Measurements from ENCODE around the gene SLC39A7.

Gene SLC39A7

DNA sequence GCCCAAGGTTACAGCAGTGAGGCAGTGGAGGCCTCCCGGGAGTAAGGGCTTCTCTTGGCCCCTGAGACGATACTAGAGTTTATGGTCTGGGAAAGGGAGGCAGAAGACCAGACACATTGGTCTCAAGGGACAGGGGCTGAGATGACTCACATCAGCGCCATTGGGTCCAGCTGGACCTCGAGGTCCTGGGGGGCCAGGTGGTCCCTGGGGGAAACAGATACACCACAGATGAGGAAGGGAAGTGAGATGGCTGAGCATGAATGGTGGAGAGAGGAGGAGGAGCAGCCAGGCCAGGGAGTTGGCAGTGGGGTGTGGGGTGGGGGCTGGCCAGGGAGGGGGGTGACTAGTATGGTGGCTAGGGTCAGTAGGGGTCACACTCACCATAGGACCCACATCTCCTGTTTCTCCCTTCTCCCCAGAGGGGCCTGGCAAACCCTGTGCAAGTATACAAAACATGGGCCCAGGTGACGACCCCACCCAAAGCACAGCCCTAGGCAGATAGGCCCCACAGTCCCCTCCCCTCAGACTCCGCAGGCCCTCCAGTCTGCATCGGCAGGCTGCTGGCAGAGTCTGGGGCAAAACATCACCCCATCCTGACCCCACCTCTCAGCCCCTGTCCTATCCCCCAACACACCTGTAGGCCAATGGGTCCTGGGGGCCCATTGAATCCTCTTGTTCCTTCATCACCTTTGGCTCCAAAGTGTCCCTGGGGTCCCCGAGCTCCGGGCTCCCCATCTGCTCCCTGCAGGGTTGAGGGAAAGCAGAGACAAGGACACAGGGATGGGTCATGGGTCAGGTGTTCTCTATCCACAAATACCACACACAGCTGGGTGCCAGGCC is 30.3 kb upstream of the SLC39A7 start:
- DNase-seq, result no peak

DNA sequence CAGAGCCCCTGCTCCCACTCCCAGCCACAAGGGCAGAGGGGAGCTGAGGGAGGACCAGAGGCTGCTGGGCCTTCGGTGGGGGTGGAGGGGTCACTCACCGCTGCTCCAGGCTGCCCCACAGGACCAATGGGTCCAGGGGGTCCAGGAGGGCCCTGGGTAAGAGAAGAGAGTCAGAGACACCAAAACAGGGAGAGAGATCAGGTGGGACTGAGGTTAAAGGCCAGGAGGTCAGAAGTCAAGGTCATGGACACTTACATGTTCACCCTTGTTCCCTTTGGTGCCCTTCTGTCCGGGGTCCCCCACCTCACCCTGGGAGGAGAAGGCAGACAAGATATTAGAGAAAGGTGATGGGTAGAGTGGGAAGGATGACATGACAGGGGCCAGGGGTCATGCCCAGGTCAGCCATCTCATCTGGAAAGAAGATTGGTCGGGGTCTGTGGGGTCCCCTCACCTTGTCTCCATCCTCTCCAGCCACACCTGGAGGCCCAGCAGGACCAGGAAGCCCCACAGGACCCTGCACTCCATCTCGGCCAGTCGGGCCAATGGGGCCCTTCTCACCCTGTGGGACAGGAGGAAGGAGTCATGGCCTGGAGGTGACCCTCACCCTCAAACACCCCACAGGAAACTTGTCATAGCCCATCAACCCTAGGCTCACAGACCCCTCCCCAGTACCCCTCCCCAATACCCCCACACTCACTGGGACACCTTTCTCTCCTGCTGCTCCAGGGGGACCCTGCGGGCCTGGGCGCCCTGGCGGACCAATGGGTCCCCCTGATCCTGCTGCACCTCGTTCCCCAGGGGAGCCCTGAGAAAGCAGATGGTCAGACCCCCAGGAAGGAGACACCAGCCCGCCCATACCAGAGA is 29.4 kb upstream of the SLC39A7 start:
- no peak for DNase-seq

DNA sequence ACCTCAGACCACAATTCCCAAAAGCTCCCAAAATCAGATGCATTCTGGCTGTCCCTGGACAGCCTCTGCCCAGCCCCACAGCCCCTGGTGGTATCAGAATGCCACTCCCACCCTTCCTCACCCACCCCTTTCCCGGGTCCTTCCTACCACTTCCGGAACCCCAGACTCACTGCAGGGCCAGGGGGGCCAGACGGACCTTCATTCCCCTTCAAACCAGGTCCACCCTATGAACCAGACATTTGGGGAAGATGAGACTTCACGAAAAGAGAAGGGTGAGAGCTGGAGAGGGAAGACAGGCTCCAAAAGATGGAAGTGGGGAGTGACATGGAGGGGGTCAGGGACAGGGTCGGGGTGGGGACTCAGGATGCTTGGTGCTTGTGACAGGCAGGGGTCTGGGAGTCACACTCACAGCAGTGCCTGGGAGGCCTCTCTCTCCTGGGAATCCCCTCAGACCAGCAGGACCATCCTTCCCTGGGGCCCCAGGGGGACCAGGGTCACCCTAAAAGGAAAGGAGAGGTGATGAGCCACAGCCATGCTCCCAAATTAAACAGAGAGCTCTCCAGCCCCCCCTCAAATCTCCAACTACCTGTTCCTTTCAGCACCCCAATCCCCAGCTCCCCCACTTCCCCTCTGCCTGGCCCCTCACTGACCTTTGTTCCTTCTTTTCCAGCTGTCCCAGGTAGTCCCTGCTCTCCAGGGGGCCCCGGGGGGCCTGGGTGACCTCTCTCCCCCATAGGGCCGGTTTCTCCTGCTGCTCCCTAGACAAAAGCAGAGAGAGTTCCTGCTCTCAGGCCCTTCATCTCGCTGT is 28.6 kb upstream of the SLC39A7 start:
- DNase-seq, result no peak

DNA sequence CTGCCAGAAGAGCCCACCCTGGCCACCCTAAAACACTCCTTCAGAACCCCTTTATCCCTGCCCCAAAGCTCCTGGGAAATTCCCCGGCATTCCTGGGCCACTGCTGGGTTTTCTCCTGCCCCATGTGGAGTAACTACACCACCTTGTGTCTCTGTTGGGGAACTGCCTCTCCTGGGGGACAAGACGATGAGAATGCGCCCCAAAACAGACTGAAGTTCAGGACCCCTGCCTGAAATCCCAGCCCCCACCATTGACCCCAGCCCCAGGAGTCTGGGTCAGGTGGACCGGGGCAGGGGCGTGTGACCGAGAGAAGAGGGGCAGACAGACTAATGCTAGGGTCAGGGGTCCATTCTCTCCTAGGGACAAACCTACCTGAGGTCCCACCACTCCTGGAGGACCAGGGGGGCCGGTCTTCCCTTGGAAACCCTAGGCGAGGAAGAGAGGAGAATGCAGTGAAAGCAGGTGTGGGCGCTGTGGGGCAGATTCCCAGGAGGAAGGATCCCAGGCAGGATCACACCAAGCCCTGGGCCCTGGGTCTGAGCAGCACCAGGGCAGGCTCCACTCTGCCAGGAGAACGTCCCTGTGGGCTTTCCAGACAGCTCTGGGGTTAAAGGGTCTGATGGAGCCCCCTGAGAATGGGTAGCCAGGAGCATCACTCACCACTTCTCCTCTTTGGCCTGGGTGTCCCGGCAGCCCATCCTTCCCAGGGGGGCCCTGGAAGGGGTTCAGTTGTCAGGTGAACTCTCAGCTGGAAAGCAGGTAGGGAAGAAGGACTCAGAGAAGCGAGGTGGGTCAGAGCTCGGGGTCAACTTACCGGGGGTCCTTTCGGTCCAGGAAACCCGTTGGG is 27.8 kb upstream of the SLC39A7 start:
- peak; percentile 13 for DNase-seq

DNA sequence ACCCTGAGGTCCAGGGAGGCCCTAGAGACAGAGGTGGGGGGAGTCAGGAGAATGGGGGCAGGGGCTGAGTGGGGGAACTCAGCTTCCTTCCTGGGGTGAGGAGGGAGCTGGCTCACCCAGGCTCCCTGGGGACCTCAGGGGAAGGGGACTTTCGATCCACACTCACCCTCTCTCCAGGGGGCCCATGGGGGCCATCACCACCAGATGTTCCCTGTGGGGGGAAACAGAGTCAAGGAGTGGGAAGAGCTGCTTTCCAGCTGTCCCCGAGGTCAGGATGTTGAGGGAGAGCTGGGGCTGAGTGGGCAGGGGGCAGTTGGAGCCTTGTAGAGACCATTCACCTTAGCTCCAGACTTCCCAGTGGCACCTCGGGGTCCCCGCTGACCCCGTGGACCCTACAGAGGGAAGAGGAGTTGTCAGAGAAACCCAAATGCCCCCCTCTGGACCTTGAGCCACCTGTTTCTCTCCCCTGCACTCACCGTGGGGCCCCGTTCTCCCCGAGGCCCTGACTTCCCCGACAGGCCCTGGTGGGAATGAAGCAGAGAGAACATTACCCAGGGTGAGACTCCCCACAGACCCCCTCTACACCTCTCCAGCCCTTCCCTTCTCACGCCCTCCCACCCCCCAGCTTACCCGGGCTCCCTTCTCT is 27.0 kb upstream of the SLC39A7 start:
- no peak for DNase-seq

DNA sequence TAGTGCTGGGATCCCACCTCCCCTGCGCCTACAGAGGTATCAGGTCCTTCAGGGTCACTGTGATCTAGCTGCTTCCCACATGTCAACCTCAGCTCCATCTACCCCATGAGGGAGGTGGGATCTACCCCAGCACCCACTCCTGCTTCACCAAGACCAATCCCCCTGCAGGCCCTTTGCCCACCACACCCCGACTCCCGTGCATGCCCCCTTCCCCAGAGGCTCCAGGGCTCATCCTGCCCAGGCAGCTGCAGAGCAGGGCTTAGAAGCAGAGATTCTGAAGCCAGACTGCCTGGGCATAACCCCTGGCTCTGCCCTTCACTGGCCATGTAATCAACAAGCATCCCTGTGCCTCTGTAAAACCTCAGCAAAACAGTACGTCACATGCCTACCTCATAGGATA is 25.9 kb upstream of the SLC39A7 start:
- no peak for DNase-seq

DNA sequence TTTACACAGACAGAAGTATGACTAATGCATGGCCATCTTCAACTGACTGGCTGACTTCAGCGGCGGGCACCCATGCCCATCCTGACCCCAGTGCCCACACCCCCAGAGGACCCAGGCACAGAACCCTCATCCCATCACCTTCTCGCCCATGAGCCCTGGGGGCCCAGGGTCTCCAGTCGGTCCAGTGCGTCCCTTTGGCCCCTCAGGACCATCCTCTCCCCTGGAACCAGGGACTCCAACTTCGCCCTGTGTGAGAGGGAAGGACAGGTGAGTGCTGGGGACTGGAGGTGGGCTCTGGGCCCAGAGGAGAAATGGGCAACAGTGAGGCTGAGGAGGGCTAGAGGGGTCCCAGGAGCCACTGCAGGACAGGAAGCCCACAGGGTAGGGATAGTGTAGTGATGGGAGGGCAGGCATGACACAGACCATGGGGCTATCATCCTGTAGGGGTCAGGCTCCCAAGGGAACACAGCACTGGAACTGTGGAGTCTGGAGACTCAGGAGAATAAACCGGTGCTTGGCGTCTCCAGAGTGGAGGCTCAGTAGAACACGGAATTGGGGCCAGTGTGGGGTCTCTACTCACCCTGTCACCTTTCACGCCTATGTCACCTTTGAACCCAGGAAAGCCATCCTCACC is 25.1 kb upstream of the SLC39A7 start:
- DNase-seq, result no peak

DNA sequence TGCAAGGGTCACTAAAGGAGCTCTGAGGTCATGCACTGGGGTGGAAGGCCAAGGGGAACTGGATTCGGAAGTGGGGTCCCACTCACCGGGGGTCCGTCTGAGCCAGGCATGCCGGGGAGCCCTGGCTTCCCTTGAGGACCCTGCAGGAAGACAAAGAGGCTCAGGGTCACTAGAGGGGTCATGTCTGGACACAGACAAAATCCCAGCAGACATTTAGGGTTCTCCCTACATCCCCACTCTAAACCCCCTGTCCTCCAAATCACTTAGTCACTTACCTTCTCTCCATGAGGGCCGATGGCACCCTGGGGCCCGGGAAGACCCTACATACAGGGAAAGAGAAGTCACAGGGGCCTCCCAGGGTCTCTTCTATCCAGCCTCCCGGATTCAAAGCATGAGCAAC is 23.8 kb upstream of the SLC39A7 start:
- DNase-seq, result no peak

DNA sequence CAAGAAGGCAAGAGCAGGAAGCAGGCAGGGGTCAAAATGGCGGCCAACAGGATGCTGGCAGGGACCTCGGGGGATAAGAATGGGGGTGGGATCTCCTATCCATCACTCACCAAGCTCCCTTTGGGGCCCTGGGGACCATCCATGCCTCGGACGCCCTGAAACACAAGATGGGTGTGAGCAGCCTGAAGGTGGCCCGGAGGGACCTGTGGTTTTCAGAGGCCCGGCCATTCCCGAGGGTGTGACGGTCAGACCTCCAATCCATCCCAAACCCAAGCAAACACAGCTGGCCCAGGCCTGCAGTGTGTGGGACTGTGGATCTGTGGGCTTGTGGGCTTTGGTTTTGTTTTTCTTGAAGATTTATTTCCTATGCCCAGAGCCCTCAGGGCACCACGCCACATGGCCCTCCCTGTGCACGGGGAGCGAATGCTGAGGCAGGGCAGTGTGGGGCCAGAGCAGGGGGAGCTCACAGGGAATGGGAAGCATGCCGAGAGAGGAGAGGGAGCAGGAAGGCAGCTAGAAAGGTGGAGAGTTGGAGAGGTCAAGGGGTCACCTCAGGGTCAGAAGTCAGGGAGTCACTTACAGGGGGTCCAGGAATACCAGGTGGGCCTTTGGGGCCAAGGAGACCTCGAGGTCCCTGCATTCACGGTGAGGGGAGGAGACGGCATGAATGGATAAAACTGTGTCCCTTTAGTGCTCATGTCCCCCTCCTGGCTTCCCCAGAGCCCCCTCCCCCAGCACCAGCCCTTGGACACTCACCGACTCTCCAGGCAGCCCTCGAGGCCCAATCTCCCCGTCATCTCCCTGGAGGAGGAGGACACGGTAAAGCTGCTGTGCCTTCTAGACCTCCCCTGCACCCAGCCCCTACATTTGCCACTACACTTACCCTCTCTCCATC is 22.9 kb upstream of the SLC39A7 start:
- peak; percentile 11 for DNase-seq

DNA sequence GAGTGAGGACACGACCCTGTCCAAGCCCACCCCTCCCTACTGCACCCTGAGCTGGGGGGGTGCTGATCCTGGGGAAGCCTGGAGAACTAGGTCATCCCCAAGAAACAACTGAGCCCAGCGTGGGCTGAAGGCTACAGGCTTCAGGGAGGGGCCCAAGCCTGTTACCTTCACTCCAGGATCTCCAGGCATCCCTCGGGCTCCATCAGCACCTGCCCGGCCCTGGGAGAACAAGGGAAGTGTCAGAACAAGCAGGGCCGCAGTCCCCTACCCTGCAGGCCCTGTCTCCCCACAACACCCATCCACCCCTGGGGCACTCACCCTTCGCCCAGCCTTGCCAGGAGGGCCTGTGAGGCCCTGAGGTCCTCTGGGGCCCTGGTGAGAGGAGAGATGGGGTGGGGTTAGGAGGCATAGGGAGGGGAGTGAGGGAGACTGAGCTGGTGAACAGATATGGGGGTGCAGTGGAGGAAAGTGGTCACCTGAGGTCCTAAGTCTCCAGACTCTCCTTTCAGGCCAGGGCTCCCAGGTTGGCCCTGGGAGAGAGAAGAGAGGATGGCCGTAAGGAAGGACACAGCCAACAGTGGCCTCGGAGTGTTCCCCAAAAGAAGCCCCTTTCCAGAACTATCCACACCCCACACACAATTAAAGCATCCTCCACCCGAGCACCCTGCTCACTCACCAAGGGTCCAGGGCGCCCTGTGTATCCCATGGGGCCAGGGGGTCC is 21.8 kb upstream of the SLC39A7 start:
- no peak for DNase-seq

DNA sequence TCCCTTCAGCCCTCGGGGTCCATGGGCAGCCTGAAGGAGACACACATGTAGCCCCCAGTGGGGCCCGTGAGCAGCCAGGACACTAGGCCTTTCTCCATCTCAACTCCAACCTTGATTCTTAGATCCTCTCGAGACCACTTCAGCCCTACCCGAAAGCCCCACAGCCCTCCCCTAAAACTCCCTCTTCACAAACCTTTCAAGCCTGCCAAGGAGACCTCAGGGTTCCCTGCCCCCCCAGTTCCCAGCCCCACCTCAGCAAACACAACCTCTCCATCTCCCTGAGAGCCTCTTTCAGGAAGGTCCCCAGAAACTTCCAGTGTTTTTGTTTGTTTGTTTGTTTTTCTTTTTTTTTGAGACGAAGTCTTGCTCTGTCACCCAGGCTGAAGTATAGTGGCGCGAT is 19.5 kb upstream of the SLC39A7 start:
- DNase-seq, result no peak

DNA sequence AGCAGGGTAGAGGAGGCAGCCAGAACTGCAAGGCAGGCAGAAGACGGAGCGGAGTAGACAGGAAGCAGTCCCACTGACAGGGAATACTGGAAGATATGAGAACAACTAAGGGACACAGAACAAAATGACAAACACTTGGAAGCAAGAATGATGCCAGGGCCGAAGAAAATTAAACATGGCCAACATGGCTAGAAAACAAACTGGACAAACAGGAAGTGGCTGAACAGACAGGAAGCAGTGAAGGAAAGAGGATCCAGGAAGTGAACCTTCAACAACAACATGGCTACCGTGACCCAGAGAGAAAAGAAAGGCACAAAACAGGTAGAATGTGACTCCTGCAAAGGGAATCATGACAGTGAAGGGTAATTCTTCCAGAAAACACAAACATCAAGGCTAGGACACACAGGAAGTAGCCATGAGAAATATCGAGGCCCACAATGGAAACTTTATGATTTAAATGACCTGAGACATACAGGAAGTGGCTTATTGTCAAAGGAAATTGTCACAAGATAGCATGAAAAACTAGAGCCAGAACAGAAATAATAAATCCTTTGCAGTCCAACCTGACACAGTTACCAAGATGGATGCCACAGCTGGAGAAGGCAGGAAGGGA is 17.5 kb upstream of the SLC39A7 start:
- no peak for DNase-seq

DNA sequence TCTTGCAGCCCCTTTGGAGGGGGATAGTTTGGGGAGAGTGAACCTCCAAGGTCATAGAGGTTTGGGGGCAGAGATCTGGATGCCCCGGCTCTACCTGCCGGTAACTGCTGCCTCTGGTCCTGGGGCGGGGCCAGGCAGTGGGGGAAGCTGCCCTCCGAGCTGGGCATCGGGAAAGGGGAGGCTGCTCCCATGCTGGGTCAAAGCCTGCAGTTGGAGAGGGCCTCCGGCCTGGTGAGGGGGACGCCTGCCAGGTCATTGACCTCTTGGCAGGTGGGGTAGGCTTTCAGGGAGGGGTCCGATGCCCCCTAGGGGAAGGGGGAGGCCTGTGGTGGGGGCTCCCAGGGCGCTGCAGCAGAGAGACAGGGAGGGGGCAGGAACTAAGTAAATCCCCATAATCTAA is 15.5 kb upstream of the SLC39A7 start:
- DNase-seq, result no peak

DNA sequence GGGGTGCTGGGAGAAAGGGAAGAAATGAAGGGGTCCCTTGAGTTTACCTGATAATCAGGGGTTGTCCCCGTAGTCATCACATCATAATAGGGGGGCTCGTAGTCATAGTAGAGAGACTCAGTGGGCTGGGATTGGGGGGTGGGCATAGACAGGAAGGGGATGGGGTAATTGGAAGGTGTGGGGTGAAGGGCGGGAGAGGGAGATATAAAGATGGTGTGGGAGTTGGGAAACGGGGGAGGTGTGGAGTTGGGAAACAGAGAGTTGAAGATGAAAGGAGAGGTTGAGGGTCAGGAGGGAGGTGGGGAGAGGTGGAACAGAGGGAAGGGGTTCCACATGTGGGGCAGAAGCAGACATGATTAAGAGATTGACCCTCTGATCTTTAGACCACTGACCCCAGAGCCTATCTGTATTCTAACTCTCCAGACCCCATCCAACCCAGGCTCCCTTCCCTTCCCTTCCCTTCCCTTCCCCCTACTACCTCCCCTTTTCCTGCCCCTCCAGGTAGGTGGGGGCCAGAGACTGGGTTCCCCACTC is 14.9 kb upstream of the SLC39A7 start:
- DNase-seq, result no peak

DNA sequence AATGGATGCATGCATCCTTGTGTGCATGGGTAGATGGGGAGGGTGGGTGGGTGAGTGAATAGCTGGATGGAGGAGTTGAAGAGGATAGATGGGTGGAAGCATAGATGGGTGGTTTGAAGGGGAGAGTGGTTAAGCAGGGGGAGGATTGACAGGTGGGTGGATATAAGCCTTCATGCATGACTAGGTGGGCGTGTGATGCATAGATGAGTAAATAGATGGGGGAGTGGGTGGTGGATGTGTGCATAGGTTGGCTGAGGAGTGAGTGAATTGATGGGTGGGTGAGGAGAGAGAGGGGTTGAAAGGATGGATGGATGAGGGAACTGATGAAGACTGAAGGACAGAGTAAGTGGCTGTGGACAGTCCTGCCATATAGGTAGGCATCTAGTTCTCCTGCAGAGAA is 12.9 kb upstream of the SLC39A7 start:
- no peak for DNase-seq

DNA sequence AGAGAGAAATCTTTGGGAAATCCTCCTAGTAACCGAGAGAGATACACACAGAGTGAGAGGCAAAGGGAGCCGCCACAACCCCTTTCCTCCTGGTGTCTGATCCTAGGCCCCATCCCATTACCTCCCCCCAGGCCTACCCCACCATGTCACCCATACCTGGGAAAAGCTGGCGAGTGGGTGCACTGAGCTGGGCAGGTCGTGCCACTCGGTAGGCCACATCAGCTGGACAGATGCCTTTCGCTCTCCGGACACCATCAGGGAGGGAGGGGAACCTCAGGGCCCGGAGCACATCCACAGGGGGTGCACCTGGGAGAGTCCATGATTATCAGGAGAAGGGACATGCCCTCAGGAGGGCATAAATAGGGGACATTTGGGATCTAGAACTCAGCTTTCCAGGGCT is 11.5 kb upstream of the SLC39A7 start:
- no peak for DNase-seq

DNA sequence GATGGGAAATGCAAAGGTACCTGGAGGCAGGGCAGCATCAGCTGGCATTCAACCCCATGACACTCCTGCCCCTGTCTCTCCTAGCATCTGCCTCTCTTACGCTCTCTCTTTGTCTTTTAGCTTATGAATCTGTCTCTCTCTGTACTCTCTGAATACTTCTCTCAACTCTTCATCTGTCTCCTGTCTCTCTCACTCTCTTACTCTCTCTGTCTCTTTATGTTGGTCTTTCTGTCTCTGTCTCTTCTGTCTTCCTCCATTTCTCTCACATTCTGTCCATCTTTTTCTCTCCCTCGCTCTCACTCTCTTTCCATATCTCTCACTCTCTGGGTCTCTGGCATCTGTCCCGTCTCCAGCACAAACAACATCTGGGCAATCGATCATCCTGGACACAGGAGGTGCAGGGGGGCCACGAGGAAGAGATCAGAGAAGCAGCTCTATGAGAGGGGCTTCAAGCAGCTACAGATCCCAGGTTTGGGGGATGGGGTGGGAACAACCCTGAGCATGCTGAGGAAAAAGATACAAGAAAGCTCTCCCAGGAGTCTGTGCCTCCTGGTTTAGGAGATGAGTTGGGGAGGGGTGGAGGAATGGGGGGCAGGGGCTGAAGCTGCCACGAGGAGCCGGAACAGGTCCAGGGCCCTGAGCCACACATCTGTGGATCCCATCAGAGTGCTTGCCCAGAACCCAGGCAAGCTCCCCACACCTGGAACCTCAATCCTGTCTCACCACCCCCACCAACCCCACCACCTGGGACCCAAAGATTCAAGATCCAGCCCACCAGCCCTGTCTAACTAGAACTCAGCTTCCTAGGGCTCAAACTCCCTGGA is 10.8 kb upstream of the SLC39A7 start:
- DNase-seq, result no peak
